ENCODE results near the gene CENPN.

The CENPN gene

DNA sequence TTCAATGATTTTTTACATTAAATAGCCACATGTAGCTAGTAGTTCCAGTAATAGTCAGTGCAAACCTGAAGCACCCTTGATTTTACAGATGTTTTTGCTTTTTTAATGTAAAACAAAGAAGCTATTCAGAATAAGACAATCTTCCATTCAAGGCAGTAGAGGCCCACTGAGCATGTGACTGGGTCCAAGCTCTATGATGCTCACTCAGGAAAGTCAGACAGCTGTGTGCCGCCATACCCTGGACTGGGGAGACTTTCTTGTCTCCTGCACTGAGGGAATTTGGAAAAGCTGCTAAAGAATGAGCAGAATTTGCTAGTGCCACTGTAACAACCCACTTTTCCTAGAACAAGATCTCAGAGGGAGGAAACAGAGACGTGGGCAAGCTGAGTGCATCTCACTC is 11.5 kb downstream of the CENPN start:
- H3K4me1 ChIP-seq (ENCODE audit: control insufficient read depth, insufficient read depth, low read length, poor library complexity, severe bottlenecking), result no peaks in the 10 kb centered on the region
- H3K36me3 ChIP-seq (ENCODE audit: control insufficient read depth, insufficient read depth, low read length), result no peaks in the 10 kb centered on the region
- H3K27me3 ChIP-seq (replicated peaks; ENCODE audit: control insufficient read depth, insufficient read depth, low read length, poor library complexity, severe bottlenecking), result no peaks in the 10 kb centered on the region
- no peaks in the 10 kb centered on the region for H3K9me3 ChIP-seq (ENCODE audit: control insufficient read depth, low read length)
- no peak for DNase-seq
- no peak overlapping the region for H3K27ac ChIP-seq (ENCODE audit: insufficient read depth, low read length, poor library complexity, severe bottlenecking)
- H3K4me3 ChIP-seq (ENCODE audit: insufficient read depth, low read depth, low read length, poor library complexity, severe bottlenecking), result no peak overlapping the region

DNA sequence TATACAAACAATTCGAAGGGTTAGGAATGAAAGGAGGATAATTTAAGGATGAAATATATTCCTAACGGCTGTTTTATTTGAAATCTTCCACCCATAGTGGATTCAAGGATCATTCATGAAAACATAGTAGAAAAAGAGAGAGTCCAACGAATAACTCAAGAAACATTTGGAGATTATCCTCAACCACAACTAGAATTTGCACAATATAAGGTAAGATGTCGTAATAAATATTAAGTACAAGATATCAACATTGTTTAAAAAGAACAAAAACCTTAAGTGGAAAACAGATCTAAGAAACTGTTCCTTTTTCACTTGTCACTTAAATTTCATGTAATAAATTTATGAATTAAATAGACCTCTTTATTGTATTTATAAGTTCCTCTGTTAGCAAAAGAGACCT is 19.4 kb downstream of the CENPN start:
- no peak for DNase-seq
- H3K27ac ChIP-seq (ENCODE audit: insufficient read depth, low read length, poor library complexity, severe bottlenecking), result no peak overlapping the region
- H3K4me3 ChIP-seq (ENCODE audit: insufficient read depth, low read depth, low read length, poor library complexity, severe bottlenecking), result no peak overlapping the region
- no peaks in the 10 kb centered on the region for H3K4me1 ChIP-seq (ENCODE audit: control insufficient read depth, insufficient read depth, low read length, poor library complexity, severe bottlenecking)
- no peaks in the 10 kb centered on the region for H3K36me3 ChIP-seq (ENCODE audit: control insufficient read depth, insufficient read depth, low read length)
- no peaks in the 10 kb centered on the region for H3K27me3 ChIP-seq (replicated peaks; ENCODE audit: control insufficient read depth, insufficient read depth, low read length, poor library complexity, severe bottlenecking)
- H3K9me3 ChIP-seq (ENCODE audit: control insufficient read depth, low read length), result no peaks in the 10 kb centered on the region

DNA sequence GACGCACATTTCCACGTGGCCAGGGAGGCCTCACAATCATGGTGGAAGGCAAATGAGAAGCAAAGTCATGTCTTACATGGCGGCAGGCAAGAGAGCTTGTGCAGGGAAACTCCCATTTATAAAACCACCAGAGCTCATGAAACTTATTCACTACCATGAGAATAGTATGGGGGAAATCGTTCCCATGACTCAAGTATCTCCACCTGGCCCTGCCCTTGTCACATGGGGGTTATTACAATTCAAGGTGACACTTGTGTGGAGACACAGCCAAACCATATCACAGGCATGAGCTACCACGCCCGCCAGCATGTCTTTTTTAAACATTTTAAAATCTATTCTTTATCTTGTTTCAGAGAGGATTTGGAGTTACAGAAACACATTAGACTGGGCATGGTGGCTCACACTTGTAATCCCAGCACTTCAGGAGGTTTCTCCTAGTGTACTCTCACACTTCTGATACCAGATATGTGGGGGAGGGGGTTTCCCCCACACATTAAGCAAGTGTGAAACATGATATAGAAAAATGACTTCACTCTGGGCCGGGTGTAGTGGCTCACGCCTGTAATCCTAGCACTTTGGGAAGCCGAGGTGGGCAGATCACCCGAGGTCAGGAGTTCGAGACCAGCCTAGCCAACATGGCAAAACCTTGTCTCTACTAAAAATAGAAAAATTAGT is 23.1 kb downstream of the CENPN start:
- H3K4me3 ChIP-seq (ENCODE audit: insufficient read depth, low read depth, low read length, poor library complexity, severe bottlenecking), result no peak overlapping the region

DNA sequence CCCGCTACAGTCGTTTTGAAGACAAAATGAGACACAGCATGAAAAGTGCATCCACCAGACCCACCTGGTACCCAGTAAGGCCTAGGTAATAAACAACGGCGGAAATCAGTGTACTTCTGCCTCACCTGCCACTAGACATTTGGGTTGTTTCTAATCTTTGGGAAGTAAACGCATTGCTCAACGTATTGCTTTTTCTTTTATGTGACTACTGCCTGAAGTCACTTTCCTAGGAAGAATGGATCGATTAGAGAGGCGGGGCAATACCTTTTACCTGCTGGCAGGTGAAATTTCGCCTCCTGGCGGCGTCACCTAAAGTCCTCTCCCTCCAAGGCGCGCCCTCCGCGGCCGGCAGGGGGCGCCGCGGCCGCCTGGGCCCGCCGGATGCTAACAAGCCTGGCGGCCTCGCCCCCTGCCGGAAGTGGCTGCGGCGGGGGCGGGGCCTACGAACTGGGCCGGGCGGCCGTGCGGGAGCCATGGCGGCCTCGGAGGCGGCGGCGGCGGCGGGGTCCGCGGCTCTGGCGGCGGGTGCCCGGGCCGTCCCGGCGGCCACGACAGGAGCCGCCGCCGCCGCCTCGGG is 28.5 kb downstream of the CENPN start, which contains the start of gene ATMIN:
Gene ATMIN (plus strand): TSS at position 445 of the 577 bp plus-strand sequence. CDS start 29 bp downstream, at position 474.
- peak within 1 kb of the TSS; percentile 64 for H3K4me3 ChIP-seq (ENCODE audit: insufficient read depth, low read depth, low read length, poor library complexity, severe bottlenecking)
- DNase-seq, result peak; percentile 76 to 81 (median 80)
- H3K27me3 ChIP-seq (replicated peaks; ENCODE audit: control insufficient read depth, insufficient read depth, low read length, poor library complexity, severe bottlenecking), result no peaks in the 10 kb centered on the region
- peak within 1 kb of the TSS; percentile 19 for H3K27ac ChIP-seq (ENCODE audit: insufficient read depth, low read length, poor library complexity, severe bottlenecking)
- H3K4me1 ChIP-seq (ENCODE audit: control insufficient read depth, insufficient read depth, low read length, poor library complexity, severe bottlenecking), result peaks cover 7% of the 10 kb centered on the region
- H3K9me3 ChIP-seq (ENCODE audit: control insufficient read depth, low read length), result no peaks in the 10 kb centered on the region
- H3K36me3 ChIP-seq (ENCODE audit: control insufficient read depth, insufficient read depth, low read length), result no peaks in the 10 kb centered on the region

More for the DNA sequence above, 23.1 kb downstream of the CENPN start:
- Histone ChIP-seq H3K36me3 (ENCODE audit: control insufficient read depth, insufficient read depth, low read length) (no peaks in the 10 kb centered on the region), H3K4me1 (ENCODE audit: control insufficient read depth, insufficient read depth, low read length, poor library complexity, severe bottlenecking) (no peaks in the 10 kb centered on the region), H3K27me3 (replicated peaks; ENCODE audit: control insufficient read depth, insufficient read depth, low read length, poor library complexity, severe bottlenecking) (no peaks in the 10 kb centered on the region), H3K9me3 (ENCODE audit: control insufficient read depth, low read length) (no peaks in the 10 kb centered on the region), H3K27ac (ENCODE audit: insufficient read depth, low read length, poor library complexity, severe bottlenecking) (no peak overlapping the region)
- no peak for DNase-seq

DNA sequence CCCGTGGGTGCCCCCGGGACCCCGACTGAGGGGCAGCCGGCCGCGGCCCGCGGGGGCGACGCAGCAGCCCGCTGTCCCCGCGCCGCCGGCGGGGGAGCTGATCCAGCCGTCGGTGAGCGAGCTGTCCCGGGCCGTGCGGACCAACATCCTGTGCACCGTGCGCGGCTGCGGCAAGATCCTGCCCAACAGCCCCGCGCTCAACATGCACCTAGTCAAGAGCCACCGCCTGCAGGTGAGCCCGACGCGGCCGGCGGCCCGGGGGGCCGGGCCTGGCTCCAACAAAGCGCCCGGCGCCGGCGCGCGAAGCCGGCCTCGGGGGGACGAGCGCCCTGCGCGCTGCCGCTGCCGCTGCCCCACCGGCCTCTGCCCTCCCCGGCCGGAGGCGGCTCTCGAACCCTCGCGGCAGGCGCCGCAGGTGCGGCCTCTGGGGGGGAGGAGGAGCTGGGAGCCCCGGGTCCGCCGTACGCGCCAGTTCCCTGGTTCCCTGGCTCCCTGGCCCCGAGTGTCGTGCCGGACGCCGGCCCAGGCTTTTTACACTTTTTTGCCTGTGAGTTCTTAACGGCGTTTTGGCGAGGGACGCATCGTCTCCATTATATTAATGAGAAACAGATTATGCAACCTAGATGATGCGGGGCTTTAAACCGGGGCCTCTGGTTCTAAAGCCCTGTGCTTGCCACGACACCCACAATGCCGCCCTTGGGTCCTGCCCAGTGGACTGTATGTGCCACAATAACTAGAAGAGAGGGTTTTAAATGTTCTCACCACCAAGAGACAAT is 29.1 kb downstream of the CENPN start:
- Histone ChIP-seq H3K4me1 (ENCODE audit: control insufficient read depth, insufficient read depth, low read length, poor library complexity, severe bottlenecking) (peaks cover 7% of the 10 kb centered on the region), H3K27me3 (replicated peaks; ENCODE audit: control insufficient read depth, insufficient read depth, low read length, poor library complexity, severe bottlenecking) (no peaks in the 10 kb centered on the region), H3K36me3 (ENCODE audit: control insufficient read depth, insufficient read depth, low read length) (peaks cover 6% of the 10 kb centered on the region), H3K4me3 (ENCODE audit: insufficient read depth, low read depth, low read length, poor library complexity, severe bottlenecking) (peak overlapping the region; percentile 64), H3K9me3 (ENCODE audit: control insufficient read depth, low read length) (no peaks in the 10 kb centered on the region), H3K27ac (ENCODE audit: insufficient read depth, low read length, poor library complexity, severe bottlenecking) (peak overlapping the region; percentile 19)
- peak; percentile 35 to 45 (median 37) for DNase-seq

DNA sequence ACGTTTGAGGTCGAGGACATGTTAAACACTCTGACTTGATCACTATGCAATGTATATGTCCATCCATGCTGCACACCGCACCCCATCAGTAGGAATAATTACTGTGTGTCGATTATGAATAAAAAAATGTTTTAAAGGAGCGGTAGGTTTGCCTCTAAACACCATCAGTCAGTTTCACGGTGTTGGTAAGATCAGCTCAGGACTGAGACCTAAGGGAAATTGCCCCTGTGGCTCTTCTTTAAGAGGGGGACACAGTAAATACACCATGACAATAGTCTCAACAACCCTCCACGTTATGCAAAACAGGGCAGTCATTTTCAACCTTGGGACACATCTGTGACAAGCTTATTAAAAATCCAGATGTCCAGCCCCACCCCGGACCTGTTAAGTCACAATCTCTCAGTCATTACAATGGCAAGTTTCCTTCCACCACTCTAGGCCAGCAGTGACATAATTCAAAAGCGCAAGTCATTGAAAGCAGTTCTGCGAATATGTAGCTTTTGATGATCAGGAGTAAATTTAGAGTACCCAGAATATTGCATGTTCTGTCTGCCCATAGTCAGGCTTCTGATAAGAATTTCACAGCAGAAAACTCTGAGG is 29.8 kb downstream of the CENPN start:
- Histone ChIP-seq H3K4me1 (ENCODE audit: control insufficient read depth, insufficient read depth, low read length, poor library complexity, severe bottlenecking) (peaks cover 7% of the 10 kb centered on the region), H3K27me3 (replicated peaks; ENCODE audit: control insufficient read depth, insufficient read depth, low read length, poor library complexity, severe bottlenecking) (no peaks in the 10 kb centered on the region), H3K4me3 (ENCODE audit: insufficient read depth, low read depth, low read length, poor library complexity, severe bottlenecking) (peak overlapping the region; percentile 64), H3K36me3 (ENCODE audit: control insufficient read depth, insufficient read depth, low read length) (peaks cover 9% of the 10 kb centered on the region), H3K27ac (ENCODE audit: insufficient read depth, low read length, poor library complexity, severe bottlenecking) (no peak overlapping the region), H3K9me3 (ENCODE audit: control insufficient read depth, low read length) (no peaks in the 10 kb centered on the region)
- DNase-seq, result no peak

DNA sequence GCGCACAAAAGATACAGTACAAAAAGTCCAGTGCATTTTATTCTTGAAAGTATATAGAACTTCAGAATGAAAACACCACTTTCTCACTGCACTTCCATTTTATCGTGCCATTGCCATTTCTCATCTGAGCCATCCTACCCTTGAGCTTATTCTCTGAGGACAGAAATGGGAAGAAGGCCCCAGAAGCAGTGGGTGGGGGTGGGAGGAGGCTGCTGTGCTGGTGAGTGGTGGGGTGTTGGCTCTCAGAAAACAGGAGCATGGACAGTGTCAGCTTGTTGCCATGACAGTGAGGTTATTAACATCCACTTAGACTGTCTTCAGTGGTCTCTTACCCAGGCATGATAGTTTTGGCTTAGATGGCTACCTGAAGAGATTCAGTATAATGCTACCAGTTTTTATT is 33.1 kb downstream of the CENPN start:
- Histone ChIP-seq H3K4me3 (ENCODE audit: insufficient read depth, low read depth, low read length, poor library complexity, severe bottlenecking) (no peak overlapping the region), H3K27me3 (replicated peaks; ENCODE audit: control insufficient read depth, insufficient read depth, low read length, poor library complexity, severe bottlenecking) (no peaks in the 10 kb centered on the region), H3K9me3 (ENCODE audit: control insufficient read depth, low read length) (no peaks in the 10 kb centered on the region), H3K4me1 (ENCODE audit: control insufficient read depth, insufficient read depth, low read length, poor library complexity, severe bottlenecking) (peaks cover 7% of the 10 kb centered on the region), H3K27ac (ENCODE audit: insufficient read depth, low read length, poor library complexity, severe bottlenecking) (no peak overlapping the region), H3K36me3 (ENCODE audit: control insufficient read depth, insufficient read depth, low read length) (peaks cover 39% of the 10 kb centered on the region)
- DNase-seq, result no peak

DNA sequence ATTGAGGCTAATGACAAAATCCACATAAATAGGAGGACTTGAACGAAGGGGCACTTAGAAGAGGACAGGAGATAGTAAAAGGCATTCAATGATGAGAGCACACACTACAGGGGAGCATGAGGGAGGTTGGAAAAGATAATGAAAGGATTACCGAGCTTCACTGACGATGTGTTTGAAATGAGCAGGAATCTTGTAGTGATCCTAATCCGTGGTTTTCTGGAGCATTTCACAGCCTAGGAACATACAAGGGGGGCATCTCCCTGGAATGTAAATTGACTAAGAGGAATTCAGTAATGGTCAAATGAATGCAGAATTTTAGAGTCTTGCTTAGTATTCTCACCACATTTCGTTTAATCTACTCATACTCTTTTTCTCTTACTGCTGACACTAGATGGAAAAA is 33.8 kb downstream of the CENPN start:
- peaks cover 44% of the 10 kb centered on the region for H3K36me3 ChIP-seq (ENCODE audit: control insufficient read depth, insufficient read depth, low read length)
- no peak for DNase-seq
- H3K4me3 ChIP-seq (ENCODE audit: insufficient read depth, low read depth, low read length, poor library complexity, severe bottlenecking), result no peak overlapping the region

DNA sequence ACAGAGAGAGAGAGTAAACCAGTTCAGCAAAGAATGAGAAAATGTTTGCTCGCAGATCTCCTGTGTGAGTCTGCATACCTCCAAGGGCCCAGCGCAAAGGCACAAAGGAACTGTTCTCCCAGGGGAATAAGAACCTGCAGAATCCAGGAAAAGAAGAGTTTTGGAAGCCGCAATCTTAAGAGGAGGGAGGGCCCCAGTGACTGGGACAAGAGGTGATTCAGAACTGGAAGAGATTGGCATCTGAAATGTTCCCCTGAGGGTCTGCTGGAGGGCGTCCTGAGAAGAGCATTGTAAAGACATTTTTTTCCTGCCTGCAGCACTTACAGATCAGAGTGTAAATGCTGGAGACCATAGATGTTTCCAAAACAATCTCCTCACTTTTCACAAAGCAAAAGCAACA is 34.7 kb downstream of the CENPN start:
- Histone ChIP-seq H3K4me3 (ENCODE audit: insufficient read depth, low read depth, low read length, poor library complexity, severe bottlenecking) (no peak overlapping the region), H3K27me3 (replicated peaks; ENCODE audit: control insufficient read depth, insufficient read depth, low read length, poor library complexity, severe bottlenecking) (no peaks in the 10 kb centered on the region), H3K27ac (ENCODE audit: insufficient read depth, low read length, poor library complexity, severe bottlenecking) (no peak overlapping the region), H3K36me3 (ENCODE audit: control insufficient read depth, insufficient read depth, low read length) (peaks cover 44% of the 10 kb centered on the region), H3K4me1 (ENCODE audit: control insufficient read depth, insufficient read depth, low read length, poor library complexity, severe bottlenecking) (peaks cover 4% of the 10 kb centered on the region), H3K9me3 (ENCODE audit: control insufficient read depth, low read length) (no peaks in the 10 kb centered on the region)
- DNase-seq, result no peak

More for the DNA sequence above, 33.8 kb downstream of the CENPN start:
- Histone ChIP-seq H3K4me1 (ENCODE audit: control insufficient read depth, insufficient read depth, low read length, poor library complexity, severe bottlenecking) (peaks cover 7% of the 10 kb centered on the region), H3K27me3 (replicated peaks; ENCODE audit: control insufficient read depth, insufficient read depth, low read length, poor library complexity, severe bottlenecking) (no peaks in the 10 kb centered on the region), H3K27ac (ENCODE audit: insufficient read depth, low read length, poor library complexity, severe bottlenecking) (no peak overlapping the region), H3K9me3 (ENCODE audit: control insufficient read depth, low read length) (no peaks in the 10 kb centered on the region)
